ENCODE results near the gene ISCA1.
"Not testable (repeated sequence)": the region's sequence is repeated elsewhere in the genome, so short reads cannot be mapped to it uniquely, and the experiment has no call there.

Gene ISCA1

DNA sequence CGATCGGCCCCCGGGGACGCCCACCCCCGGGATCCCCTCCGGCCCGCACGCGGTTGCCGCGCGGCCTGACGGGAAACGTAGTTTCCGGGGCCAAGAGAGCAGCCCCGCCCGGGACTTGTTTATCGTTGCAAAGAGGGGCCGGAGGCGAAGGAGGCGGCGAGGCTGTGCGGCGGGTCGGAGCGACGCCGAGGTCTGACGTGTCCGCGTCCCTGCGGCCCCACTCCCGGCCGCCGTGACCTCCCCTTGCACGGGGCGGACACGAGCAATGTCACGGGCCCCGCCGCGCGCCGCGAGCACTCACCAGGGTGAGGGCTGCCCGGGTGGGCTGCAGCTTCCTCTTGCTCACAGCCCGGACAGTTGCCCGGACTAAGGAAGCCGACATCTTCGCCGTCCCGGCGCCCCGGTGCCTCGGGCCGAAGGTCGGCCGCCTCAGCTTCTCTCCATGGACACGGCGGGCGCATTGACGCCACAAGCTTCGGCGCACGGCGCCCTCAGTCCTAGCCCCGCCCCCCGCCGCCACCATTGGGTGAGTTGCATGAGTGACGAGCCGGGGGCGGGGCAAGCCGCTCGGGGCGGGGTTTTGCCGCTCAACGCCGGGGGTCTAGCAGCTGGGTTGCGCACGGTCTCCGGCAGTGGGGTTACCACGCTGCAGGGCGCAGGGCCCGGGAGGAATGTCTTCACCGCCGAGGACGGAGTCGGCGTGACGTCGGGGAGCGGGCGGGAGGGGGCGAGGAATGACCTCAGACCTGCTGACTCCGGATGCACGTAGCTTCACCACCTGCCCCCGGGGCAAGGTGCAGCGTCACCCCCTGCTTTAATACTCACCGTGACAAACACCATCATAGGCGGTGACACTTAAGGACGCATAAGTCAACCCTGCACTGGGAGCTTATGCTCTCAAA is at the start of gene ISCA1:
Gene ISCA1 (minus strand): TSS at position 462 of the 902 bp plus-strand sequence. CDS start 80 bp downstream, at position 382.
- DNase-seq, result peak; percentile 86

DNA sequence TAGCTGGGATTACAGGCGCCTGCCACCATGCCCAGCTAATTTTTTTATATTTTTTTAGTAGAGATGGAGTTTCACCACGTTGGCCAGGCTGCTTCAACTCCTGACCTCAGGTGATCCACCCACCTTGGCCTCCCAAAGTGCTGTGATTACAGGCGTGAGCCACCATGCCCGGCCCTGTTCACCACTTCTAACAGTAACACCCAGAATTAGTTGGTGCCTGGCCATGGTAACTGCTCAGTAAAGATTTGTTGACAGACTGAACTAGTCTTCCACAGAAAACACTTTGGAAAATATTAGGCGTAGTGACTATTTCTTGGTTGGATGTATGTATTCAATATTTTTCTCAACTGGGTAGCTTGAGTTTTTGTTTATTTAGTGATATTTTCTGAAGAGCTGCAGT is 47.8 kb upstream of the ISCA1 start:
- DNase-seq, result no peak

DNA sequence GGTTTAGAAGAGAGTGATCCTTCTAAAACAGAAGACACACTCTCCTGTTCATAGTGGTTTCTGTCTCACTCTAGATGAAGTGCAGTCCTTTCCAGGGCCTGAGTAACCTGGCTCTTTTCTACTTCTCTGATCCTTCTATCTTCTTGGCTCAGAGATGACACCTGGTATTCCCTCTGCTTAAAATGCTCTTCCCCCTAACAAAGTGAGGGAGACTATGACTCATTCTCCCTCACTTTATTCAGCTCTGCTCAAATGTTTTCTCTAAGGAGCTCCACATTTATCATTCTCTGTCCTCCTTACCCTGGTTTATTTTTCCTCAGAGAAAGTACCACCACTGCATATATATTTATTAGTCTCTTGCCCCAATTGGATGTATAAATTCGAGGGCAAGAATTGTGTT is 47.3 kb upstream of the ISCA1 start:
- DNase-seq, result no peak

DNA sequence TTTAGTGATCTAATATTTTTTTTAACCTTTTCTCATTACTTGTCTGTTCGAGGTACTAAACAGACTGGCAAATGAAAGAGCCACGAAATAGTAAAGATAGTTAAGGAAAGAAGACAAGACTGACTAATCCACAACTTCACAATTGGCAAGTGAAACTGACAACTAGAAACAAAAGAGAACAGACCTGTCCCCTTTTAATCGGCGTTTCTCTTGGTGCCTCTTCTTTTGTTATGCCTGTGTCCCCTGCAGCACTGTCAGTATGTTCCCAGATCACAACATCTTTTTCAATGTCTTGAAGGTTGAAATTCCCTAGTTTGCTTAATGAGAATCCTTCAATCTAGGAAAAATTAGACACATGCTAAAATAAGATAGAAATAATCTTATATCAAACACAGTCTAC is 45.8 kb upstream of the ISCA1 start:
- DNase-seq, result no peak

DNA sequence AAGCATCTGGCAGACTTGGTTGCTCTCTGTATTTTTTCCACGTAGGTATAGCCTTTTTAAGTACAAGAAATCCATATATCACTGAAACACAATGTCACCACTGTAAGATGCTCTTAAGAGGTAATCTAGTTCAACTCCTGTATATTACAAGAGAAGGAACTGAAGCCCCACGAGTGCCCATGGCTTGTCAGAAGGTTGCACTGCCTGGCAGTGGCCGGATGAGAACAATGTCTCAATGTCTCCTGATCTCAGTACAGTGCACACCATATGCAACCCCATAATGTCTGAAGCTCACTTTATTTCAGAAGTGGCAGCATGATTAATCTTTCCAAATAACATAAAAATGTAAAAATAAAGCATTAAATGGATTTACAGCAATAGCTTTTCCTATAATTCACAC is 44.2 kb upstream of the ISCA1 start:
- no peak for DNase-seq

DNA sequence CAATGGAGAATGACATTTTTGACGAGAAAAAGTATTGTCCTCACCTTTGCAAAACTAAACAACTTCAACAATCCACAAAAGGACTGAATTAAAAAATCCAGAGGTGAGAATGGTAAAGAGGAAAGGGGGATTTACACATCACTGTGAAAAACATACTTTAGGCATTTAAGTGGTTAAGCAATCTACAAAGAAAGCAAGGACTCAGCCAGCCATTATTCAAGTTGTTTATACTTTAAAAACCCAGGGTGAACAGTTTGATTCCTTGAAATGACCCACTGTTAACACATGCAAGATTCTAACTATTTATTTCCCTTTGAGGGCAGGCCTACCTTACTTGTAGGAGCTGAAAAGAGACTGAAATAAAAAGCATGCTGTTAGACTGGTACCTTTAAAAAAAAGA is 42.6 kb upstream of the ISCA1 start:
- DNase-seq, result no peak

DNA sequence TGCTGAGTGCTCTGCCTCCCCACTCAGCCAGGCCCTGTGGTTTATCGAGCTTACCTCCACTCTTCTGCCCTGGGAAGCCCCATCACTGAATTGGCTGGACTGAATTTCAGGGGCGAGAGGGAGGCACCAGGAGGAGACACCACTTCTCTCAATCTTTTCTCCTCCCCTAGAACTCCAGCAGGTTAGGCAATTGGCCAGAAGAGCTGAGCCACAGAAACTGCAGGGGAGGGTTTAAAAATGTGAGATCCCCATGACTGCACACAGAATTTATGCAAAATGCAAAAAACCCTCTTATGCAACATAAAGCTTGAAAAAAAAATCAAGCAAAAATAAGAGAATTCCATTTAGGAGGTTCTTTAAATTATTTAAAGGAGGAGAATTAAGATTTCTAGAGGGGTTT is 42.0 kb upstream of the ISCA1 start:
- no peak for DNase-seq

DNA sequence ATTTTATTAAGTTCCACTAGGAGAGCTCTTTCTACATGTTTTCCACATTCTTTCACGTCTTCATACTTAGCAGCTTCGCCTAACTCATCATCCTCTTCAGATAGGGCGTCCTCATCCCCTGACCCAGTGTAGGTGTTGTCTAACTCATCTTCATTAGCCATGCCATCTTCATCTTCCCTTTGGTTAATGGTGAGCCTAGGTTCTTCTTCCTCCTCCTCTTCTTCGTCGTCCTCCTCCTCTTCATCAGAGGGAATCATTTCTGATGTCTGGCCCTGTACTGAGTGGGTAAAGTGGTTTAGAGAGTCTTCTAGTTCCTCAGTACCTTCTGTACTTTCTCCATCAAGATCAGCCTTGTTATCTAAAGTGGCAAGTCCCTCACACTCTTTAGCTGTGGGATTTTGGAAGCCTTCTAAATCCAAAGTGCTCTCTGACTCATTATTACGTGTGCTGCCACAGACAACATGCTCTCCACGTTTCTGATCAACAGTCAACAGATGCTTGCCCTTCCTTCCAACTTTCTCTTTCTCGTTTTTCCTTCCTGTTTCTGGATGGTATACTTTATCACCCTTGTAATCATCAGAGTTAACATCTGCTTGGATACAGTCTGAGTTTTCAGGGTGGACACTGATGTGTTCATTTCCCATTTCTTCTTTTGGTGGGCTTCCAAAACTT is 40.8 kb upstream of the ISCA1 start:
- no peak for DNase-seq

DNA sequence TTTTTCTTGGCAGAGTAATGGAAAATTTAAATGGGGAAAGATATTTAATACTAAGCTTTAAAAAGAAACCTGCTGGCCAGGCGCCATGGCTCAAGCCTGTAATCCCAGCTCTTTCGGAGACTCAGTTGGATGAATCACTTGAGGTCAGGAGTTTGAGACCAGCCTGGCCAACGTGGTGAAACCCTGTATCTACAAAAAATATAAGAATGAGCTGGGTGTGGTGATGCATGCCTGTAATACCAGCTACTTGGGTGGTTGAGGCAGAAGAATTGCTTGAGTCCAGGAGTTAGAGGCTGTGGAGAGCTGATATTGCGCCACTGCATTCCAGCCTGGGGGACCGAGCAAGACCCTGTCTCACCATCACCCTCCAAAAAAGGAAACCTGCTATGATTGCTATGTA is 39.0 kb upstream of the ISCA1 start:
- no peak for DNase-seq

DNA sequence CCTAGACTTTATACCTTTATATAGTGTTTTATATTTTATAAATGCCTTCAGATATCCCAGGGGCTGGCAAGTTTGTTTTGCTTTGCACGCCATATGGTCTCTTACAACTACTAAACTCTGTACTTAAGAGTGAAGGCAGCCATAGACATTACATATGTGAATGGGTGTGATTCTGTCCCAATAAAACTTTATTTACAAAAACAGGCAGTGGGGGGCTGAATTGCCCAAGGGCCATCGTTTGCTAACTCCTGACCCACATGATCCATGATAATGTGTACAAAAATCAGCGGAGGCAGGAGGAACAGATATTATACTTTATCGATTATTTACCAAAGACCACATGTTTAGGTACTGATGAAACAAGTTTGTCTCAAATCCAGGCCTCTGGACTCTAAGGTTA is 35.8 kb upstream of the ISCA1 start:
- no peak for DNase-seq

DNA sequence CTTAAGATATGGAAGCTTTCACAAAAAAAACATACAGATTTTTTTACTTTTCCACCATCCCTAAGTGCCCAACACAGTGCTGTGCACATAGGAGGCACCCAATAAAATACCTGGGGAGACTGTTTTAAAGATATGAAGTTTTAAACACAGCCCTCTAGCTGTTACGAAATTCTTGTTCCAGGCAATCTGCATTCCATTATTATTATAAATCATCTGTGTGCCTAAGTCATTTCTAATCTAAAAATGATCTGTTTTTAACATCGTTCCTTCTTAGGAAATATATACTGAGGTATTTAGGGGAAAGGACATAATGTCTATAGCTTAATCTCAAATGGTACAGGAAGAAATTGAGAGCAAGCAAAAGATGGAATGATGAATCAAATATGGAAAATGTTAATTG is 32.7 kb upstream of the ISCA1 start:
- no peak for DNase-seq

DNA sequence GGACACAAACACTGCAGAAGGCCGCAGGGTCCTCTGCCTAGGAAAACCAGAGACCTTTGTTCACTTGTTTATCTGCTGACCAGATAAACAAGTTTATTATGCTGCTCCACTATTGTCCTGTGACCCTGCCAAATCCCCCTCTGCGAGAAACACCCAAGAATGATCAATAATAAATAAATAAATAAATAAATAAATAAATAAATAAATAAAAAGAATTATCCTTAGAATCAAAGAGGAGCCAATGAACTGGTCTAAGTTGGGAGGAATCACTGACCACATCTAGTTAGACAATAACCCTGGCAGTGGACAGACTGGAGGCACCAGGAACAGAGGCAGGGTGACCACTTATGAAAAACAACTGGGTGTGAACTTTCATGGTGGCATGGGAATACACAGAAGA is 30.6 kb upstream of the ISCA1 start:
- DNase-seq, result not testable (repeated sequence)

DNA sequence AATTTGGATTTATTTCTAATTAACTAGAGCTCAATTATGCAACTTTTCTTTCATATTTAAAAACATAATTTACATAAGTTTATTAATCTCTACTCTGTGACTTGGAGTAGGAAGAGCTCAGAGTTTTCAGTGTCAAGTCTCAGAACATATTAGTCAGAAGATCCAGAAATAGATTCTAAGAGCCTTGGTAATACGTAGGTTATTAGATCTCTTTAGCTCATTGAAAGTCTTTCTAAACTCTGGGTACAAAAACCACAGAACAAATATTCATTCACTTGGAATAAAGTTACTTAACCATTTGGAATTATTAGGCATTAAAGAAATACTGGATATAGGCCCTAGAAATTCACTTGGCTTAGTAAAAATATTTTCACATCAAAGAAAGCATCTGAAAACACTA is 26.3 kb upstream of the ISCA1 start:
- DNase-seq, result no peak

DNA sequence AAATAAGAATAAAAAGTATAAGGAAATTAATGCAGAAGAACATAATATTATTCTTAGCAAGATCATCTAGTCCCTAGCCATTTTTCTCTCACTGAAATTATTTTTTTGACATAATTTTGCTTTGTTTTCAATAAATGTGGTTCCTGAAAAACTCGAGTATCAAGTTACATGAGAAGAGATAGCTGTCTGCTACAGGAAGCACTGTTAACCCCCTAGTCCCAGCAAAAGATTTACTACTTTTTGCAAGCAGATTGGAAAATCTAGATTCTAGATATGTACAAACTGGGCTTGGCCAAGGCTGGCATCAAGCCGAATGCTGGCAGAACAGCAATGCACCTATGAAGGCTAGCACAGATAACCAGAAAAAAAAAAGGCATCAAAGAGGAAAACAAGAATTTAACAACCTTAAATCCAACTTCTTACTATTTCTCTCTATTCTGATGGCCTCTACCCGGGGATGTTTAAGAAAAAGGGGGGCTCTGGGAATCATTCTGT is 21.9 kb upstream of the ISCA1 start:
- no peak for DNase-seq

DNA sequence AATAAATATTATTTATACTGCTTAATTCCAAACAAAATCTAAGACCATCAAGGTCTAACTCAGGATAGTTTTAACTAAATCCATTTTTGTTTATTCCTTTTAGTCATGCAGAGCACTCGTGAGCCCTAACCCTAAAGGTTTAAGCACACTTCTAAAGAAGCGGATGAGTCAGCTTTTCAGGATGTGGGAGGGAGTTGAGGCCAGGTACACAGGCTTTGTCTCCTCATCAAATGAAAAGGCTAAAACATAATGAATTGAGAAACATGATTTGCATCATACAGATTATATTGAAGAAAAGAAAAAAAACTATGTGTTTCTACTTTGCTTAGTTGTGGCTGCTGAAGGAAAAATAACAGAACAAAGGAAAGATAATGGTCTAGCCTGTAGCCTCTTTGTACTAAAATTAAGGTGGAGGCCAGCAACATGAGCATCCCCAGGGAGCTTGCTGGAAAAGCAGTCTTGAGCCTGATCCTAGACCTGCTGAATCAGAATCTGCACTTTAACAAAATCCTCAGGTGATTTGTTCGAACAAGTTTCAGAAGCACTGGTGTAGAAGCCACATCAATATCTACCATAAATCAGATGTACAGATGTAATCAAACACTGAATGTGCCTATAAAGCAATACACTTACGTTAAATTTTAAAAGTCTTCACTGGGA is 21.1 kb upstream of the ISCA1 start:
- DNase-seq, result no peak

DNA sequence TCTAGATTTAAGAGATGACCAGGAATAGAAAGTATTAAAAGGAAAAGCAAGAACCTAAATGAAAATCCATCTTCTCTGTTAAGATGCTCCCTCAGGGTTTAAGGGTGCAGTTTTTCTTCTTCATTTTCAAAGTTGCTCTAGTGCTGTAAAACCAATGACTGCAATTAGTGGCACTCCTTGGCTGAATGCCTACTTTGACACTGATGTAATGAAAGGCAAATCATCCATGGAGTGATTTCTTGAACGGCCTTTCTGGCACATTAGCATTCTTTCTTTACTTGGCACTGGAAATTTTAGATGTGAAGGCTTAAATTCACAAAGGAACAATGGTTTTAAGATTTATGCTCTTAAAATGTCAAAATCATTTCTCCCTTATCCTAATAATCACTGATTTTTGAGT is 19.3 kb upstream of the ISCA1 start:
- DNase-seq, result no peak

DNA sequence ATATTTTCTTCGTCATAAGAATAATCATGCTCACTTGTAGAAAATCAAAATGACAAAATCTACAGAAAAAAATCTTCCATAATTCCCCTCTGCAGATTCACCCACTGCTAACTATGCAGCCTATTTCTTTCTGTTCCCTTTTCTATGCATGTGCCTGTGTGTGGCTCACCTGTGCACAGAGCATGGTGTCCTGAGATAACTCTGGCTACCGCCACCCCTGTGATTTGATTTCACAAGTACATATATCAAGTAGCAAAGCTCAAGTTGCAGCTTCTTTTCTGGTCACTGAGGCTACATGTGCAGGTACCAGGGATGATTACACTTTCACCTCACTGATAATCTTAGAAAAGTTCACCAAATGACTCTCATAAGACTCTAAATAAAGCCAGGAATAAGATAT is 18.4 kb upstream of the ISCA1 start:
- no peak for DNase-seq

DNA sequence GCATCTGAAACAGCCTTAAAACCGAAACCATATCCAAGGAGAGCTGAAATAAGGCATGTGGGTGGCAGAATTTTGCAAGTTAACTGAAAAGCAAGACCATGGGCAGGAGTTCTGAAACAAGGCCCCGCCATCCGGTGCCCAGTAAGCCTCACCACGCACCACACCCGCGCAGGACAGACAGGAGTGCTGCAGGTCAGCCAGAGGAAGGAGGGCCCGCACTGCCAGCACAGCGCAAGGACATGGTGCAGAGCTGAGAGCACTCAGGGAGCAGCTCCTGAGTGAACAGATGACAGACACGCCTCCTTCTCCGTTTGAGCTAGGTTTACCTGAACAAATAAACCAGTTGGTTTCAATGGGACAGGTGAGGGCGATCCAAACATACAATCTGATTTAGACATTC is 16.5 kb upstream of the ISCA1 start:
- DNase-seq, result no peak

DNA sequence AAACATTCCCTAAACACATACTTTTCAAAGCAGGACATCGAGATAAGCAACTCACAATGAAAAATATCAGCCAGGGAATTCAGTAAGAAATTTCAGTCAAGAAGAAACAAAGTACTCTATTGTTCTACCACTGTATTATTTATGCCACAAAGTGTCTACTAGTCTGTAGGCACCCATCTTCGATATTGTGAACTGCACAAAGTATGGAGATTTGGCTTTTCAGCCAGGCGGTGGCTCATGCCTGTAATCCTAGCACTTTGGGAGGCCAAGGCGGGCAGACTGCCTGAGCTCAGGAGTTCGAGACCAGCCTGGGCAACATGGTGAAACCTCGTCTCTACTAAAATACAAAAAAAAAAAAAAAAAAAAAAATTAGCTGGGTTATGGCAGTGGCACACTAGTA is 8.0 kb upstream of the ISCA1 start:
- not testable (repeated sequence) for DNase-seq

DNA sequence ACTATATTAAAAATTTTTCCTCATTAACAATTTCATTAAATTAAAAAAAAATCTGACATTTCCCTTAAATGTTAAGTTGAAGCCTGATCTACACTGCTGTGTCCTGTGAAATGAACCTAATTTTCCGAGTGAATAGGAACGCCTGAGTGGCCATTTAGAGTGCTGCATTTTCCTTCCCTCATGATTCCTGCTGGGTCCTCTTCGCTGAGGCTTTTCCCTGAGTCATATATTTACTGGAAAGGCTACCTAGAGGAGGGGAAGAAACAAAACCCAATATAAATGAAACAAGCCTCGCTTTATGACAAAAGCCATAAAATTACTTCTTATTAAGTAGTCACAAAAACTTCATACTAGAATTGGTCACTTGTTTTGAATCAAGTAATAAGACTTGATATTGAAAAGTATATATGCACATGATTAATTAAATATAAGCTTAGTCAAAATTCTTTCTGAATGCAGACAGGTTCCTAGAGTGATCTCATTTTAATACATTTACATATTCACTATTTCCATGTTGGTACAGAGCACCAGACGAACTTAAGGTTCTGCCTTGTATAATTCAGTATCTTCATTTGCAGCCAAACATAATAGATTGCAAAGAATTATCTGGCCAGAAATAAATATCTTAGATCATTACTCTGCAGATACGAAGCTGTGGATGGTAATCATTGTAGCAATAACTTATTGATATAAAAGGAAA is 6.3 kb upstream of the ISCA1 start:
- peak; percentile 61 for DNase-seq

DNA sequence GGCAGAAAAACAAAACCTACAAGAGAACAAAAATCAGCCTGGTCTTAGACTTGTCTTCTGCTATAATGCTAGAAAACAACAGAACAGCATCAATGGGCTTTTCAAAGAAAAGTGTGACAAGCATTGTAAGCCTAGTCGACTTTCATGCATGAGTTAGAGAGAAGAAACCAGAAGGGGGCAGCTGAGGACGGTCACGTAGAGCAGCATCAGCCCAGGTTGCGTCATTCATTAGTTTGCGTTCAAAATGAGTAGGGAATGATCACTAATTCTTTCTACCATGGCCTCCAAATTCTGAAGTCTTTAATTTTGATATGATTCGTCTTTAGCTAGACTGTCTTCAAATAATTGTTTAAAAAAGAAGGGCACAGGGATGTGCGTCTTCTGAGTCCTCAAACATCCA is 4.7 kb upstream of the ISCA1 start:
- DNase-seq, result peak; percentile 57

DNA sequence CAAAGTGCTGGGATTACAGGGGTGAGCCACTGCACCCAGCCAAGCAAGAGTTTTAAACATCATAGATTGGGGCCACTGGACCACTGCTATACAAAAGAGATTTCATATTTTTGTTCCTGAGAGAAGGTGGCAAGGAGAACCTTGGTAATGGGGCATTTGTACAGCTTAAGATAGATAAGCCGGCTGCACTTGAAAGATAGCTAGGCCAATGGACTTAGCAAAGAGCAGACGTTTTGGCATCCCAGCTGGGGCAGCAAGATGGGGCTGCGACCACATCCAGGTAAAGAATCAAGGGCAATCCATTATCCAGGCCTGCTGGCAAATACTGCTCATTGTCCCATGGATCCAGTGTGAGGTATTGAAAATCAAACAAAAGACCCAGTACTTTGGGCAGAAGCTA is 3.9 kb upstream of the ISCA1 start:
- no peak for DNase-seq

DNA sequence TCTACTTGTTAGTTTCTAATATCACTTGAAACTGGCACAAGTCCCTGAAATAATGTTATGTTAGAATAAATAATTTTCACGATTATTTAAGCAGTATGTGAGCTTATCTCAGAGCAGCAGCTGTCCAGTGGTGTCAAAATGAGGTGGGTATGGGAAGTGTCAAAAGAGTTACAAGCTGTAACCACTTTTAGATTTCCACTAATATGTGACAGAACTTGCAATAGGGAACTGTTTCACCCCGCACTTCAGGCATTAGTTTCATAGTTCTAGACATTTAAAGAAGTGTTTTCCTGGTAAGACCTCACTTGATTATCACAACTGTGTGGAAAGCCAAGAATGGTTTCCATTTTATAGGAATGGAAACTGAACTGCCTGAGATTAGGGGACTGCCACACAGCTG is 2.9 kb upstream of the ISCA1 start:
- no peak for DNase-seq
